HEK293T (cell line): ENCODE results near the gene SOCS7.

Experiments used
- ARNT ChIP-seq: fragments of 450-650 bp; IDR thresholded peaks from 2 replicates; pipeline ENCODE4 v1.6.1; 2017; ENCODE audit warnings: mild to moderate bottlenecking
- BHLHE40 ChIP-seq: fragments of 450-650 bp; IDR thresholded peaks from 2 replicates; pipeline ENCODE4 v1.6.1; 2016; ENCODE audit warnings: mild to moderate bottlenecking, moderate library complexity, borderline replicate concordance
- ELF4 ChIP-seq: fragments of 450-650 bp; IDR thresholded peaks from 2 replicates; pipeline ENCODE4 v1.6.1; 2017; ENCODE audit warnings: antibody characterized with exemption
- FOXA1 ChIP-seq: fragments of 450-650 bp; IDR thresholded peaks from 2 replicates; pipeline ENCODE4 v1.6.1; 2016; ENCODE audit warnings: mild to moderate bottlenecking
- FOXK2 ChIP-seq: fragments of 450-650 bp; IDR thresholded peaks from 2 replicates; pipeline ENCODE4 v1.6.1; 2016; ENCODE audit warnings: mild to moderate bottlenecking
- FOXM1 ChIP-seq: fragments of 450-650 bp; IDR thresholded peaks from 2 replicates; pipeline ENCODE4 v1.6.1; 2017; ENCODE audit warnings: mild to moderate bottlenecking, borderline replicate concordance
- HDGF ChIP-seq: fragments of 450-650 bp; IDR thresholded peaks from 2 replicates; pipeline ENCODE4 v1.6.1; 2017; ENCODE audit warnings: antibody characterized with exemption, borderline replicate concordance
- SP1 ChIP-seq: fragments of 450-650 bp; IDR thresholded peaks from 2 replicates; pipeline ENCODE4 v1.6.1; 2017
- SUZ12 ChIP-seq: fragments of 450-650 bp; IDR thresholded peaks from 2 replicates; pipeline ENCODE4 v1.6.1; 2016; ENCODE audit warnings: mild to moderate bottlenecking
- TF ChIP-seq, protein P1 (sequence below): fragments of 450-650 bp; IDR thresholded peaks from 2 replicates; pipeline ENCODE4 v1.6.1; 2016

DNA sequence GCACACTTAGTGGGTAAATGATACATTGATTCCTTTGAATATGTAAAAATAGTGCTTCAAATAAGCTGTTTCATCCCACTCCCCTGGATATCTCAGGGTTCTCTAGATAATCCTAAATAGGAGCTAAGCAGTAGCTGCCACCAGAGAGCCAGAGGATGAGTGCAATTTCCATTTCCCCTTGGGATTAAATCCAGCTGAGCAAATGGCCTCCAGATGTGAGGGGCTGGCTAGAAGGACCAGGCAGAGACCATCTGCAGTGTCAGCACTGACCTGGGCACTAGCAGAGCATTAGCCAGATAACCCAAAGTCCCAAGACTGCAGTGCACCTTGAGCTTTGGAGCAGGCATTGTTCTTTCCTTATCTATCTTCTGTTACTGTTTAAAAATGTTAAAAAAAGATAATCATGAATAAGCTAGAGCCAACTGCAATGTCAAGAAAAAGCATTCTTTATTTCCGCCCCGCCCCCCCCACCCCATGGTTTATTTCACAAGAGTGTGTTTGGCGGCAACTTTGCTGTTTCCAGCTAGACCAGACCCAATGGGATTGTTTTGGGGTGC, 27.4 kb upstream of the SOCS7 start:
- TF ChIP-seq SUZ12 (no peak), BHLHE40 (no peak), FOXA1 (no peak), HDGF (no peak), ARNT (no peak), FOXK2 (no peak), SP1 (no peak), ELF4 (no peak), FOXM1 (no peak)
- TF ChIP-seq, protein P1, sequence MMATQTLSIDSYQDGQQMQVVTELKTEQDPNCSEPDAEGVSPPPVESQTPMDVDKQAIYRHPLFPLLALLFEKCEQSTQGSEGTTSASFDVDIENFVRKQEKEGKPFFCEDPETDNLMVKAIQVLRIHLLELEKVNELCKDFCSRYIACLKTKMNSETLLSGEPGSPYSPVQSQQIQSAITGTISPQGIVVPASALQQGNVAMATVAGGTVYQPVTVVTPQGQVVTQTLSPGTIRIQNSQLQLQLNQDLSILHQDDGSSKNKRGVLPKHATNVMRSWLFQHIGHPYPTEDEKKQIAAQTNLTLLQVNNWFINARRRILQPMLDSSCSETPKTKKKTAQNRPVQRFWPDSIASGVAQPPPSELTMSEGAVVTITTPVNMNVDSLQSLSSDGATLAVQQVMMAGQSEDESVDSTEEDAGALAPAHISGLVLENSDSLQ = no peak
